Measurements from ENCODE around the gene DCLK1.

Gene DCLK1

DNA sequence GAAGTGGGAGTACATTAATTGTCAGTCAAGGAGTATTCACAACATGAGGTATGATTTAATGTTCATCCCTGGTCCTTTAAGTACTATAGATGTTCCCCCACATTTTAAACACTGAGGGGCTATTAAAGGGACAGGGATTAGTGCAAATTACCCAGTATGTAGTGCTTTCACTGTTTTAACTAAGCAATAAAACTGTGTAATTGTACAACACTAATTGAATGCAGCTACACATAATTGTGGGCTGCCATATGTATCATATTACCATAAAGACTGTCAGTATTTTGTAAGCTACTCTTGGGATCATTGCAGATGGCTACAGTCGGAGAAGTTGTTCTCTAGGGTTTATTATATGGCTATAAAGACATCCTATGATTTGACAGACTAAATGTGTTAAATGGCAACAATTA is 316.6 kb downstream of the DCLK1 start:
- DNase-seq, result no peak

- no peak for DNase-seq
These were observed 318.4 kb downstream of the DCLK1 start for GRCh38 chr13:35812736-35813135.

DNA sequence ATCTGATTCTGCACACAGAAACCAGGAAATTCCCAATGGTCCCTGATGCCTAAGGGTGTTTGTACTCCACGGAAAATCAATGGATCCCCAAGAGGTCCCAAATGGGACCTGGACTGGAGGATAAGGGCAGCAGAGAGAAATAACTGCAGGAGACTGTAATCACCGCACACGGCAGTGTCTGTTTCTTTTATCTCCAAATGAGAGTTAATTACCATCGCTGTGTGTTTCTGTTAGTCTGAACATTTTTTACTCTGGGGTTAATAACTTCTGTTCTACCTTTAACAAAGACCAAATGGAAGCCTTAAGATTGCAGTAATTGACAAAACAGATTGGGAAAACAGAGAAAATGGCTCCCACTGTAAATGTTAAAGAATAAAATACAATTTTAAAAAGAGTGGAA is 320.9 kb downstream of the DCLK1 start:
- no peak for DNase-seq

DNA sequence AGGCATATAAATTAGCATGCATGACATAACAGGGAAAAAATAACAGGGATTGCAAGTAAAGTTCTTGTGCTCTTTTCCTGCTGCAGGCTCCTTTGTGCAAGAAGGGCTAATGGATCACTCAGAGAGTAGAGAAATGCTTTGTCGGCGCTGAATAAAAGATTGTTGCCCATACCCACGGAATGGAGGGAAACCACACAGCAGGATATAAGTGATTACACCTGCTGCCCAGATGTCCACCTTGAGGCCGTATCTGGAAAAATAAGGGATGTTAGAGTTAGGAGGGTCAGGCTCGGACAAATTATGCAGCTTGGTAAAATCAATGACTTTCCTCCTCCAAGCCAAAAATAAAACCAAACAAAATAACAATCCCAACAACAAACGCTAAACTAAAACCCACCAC is 322.3 kb downstream of the DCLK1 start:
- DNase-seq, result no peak

DNA sequence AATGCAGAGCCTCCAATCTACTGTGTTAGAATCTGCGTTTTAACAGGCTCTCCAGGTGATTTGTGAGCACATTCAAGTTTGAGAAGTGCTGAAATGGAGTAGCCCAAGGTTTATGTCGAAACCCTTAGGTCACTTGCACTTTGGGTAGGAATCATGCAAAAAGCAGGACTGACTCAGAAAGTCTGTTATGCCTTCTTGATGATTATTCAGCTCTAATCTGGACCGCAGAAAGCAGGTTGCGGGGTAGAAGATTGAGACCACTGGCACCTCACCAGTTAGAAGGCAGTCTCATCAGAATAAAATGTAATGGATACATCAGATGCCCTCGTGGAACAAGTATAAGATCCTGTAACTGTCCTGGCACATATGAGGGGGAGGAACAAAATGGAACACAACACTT is 326.3 kb downstream of the DCLK1 start:
- no peak for DNase-seq

DNA sequence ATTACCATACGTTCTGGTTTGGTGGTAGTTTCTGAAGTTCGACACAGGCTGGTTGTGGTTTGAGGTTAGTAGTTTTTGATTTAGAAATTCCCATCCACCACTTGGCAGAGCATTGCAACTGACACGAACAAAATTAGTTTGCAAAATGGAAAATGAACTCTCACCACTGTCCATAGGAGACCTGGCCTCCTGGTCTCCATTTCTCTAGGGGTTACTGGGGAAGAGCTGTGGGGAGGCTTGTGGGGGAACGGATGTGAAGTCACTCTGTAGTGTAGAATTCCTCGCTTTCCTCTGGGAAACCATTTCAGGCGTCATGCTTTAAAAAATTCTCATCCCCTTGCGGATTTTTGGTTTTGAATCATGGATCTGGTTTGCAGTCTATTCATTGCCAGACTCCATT is 333.2 kb downstream of the DCLK1 start:
- no peak for DNase-seq

DNA sequence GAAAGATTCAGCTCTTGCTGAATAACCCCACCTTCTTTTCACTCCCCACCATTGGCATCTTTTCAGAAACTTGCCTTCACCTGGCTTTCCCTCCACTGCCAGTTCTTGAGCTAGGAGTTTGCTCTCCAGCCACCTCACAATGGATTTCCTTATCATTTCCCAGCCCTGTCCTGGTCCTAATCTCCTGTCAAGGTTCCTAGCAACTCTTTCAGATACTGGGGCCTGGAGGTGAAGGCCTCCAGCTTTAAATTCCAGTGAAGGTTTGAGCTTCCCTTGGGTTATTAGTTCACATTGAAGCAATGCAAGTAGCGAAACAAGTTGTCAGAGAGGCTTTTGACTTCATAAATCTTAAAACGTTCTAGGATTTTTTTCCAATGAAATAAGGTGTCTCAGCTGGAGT is 333.9 kb downstream of the DCLK1 start:
- no peak for DNase-seq

- no peak for DNase-seq
These were observed 334.6 kb downstream of the DCLK1 start for GRCh38 chr13:35796623-35797022.

- no peak for DNase-seq
These were observed 336.3 kb downstream of the DCLK1 start for GRCh38 chr13:35794734-35795389.

DNA sequence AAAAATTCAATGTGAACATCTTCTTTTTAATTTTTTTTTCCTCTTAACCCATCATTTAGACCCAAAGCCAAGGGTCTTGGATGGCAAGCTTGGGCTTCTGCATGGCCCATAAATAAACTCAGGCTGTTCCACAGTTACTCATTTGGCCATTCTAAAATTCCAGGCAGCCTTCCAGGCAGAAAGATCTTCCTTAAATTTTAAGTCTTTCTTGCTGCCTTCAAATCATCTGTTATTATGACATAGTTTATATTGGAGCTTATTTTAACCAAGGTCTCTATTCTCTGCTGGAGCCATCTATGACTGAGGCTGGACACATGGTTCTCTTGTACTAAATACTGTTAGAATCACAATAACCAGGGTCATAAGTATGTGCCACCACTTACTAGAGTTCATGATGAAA is 337.4 kb downstream of the DCLK1 start:
- DNase-seq, result no peak

GRCh38 chr13:35792911-35793310 is 338.3 kb downstream of the DCLK1 start:
- no peak for DNase-seq

DNA sequence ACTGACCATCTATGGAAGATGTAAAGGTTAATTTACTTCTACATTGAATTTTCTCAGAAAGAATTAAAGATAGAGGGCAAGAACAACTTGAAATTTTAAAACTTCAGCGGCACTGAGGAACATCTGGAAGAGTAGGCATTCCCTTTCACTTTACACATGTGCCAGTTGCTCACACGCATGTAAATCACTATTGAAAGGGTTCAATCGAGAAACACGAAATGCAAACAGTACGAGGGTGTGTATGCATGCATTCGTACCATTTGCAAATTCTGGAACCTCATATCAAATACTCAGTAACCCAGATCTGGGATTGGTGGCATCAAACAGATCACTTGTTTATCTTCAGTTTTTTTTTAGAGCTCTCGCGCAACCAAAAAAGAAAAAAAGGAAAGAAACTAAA is 339.2 kb downstream of the DCLK1 start:
- DNase-seq, result no peak

- DNase-seq, result no peak
These were observed 339.9 kb downstream of the DCLK1 start for GRCh38 chr13:35791184-35791851.

DNA sequence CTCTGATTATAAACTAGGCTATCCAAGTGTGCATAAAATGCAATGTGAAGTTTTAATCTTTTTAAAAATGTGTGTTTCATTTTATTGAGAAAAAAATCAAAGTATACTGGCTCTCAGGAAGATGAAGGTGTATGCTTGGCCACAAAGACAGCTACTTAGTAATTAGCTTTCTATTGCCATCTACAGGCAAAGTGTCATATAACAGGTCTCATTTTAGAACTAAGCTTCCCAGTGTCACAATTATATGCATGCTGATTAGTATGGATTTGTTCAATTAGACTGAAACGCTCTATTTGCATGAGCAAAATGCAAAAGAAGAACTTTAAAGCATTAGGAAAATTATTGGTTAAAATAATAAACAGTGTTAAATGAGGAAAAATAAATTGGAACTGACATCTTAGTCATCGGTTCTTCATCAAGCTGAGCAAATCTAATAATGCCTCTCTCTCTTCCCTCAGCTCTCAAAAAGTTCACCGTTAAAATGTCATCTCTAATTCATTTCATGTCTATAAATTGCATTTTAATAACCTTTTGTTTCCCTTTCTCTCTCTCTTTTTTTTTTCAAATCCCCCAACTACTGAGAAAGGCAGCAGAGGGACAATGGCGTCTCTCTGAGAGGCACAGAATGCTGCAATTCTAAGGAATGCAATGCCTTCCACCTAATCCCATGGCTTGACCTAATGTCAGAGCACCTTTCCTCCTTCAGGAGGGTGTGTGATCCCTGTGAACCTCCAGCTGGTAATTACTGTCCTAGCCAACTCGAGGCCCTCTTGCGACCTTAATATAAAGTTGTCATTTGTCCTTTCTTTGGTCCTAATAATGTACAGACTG is 341.6 kb downstream of the DCLK1 start:
- no peak for DNase-seq

DNA sequence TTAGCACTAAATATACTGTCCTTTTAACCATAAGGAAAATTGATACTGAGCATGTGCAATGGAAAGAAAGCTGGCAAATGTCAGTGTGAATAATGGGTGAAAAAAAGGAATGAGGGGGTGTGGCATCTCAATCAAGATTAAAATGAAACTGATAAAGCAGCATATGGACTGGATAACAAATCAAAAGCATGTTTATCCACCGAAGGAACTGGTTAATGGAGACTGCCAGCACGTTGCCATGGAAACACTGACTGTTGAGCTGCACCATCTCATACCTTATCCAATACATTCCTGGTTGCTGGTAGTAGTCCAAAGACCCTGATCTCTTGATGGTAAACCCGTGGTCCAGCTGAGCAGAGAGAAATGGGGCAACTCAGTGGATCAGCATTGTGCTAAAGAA is 343.2 kb downstream of the DCLK1 start:
- no peak for DNase-seq

- DNase-seq, result no peak
These were observed 345.4 kb downstream of the DCLK1 start for GRCh38 chr13:35785576-35786303.

GRCh38 chr13:35784286-35784951 is 346.8 kb downstream of the DCLK1 start:
- no peak for DNase-seq

- DNase-seq, result no peak
These were observed 348.4 kb downstream of the DCLK1 start for GRCh38 chr13:35782793-35783192.

- no peak for DNase-seq
These were observed 349.9 kb downstream of the DCLK1 start for GRCh38 chr13:35781036-35782000.

- DNase-seq, result no peak
These were observed 350.6 kb downstream of the DCLK1 start for GRCh38 chr13:35780613-35781012.

DNA sequence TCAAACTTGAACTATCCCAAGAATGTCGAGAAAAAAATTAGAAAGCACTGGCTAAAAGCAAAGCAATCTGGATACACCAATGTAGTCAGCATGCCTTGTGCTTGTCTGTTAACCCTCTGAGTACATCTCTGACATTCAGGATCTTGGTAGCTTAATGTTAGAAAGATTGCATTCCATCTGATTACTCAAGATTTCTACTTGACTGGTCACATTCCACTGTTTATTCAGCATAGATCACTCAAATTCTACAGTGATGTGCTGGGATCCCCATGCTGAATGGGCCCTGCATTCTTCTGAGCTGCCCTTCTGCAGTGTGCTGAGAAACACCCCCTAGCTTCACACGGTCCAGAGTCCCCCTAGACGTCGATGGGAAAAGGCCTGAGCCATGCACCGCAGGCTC is 359.3 kb downstream of the DCLK1 start:
- no peak for DNase-seq
